T-cell (primary cell): ENCODE data around the gene SNX8. TPM values are rescaled to one million over a fixed set of nuclear protein-coding genes. Genes with fewer than 3 reads are reported as not detected.
"Not testable (repeated sequence)": the region's sequence is repeated elsewhere in the genome, so short reads cannot be mapped to it uniquely, and the experiment has no call there.

ENCODE experiments used
- ATAC-seq, 4 experiments: fragments of 200-7000 bp in 3 of 4; fragments of 150-1000 bp in 1 of 4; cut with Tn5 transposase; replicated peaks in 1 of 4; 1 replicate in 3 of 4; 2 replicates in 1 of 4; pipeline ENCODE4 v1.10.0; 2021; ENCODE audit warnings: moderate library complexity in 3 of 4, mild to moderate bottlenecking in 2 of 4, moderate number of reproducible peaks in 1 of 4
- CTCF ChIA-PET, 2 donors: fragments of 300-600 bp; sonication (Branson Sonifier 250); formaldehyde crosslinking; loops; one replicate each; lab custom pipeline; 2022; ENCODE audit warnings: antibody characterized with exemption in 2 of 2; lab: Charles Lee
- POLR2A ChIA-PET, 2 donors: fragments of 300-600 bp; sonication (Branson Sonifier 250); formaldehyde crosslinking; loops; one replicate each; lab custom pipeline; 2022; ENCODE audit warnings: antibody characterized with exemption in 2 of 2; lab: Charles Lee
- DNase-seq, 35 experiments: peaks; one replicate each; pipeline versions ENCODE4 v3.0.0 to v3.0.0-alpha.2; 2013 to 2023
- H3K27ac ChIP-seq: one replicate; pipeline ENCODE4 v1.5.1; 2013; ENCODE audit warnings: low read length
- H3K27me3 ChIP-seq, 2 experiments: replicated peaks in 1 of 2; 1 replicate in 1 of 2; 2 replicates in 1 of 2; pipeline versions ENCODE4 v1.6.1 to v1.7.0; 2013; ENCODE audit warnings: low read length in 1 of 2, mixed read lengths in 1 of 2; ENCODE audit not compliant: control insufficient read depth in 2 of 2, insufficient read depth in 2 of 2; ENCODE audit errors: extremely low read depth in 1 of 2
- H3K36me3 ChIP-seq, 2 donors: 1 replicate in 1 of 2; 2 replicates in 1 of 2; pipeline versions ENCODE4 v1.6.1 to v1.7.0; 2013; ENCODE audit warnings: low read length in 1 of 2; ENCODE audit not compliant: control insufficient read depth in 2 of 2, insufficient read depth in 1 of 2; ENCODE audit errors: extremely low read depth in 1 of 2
- H3K4me1 ChIP-seq, 2 experiments: 1 replicate in 1 of 2; 2 replicates in 1 of 2; pipeline versions ENCODE4 v1.6.1 to v1.7.0; 2013; ENCODE audit warnings: low read length in 2 of 2, mixed read lengths in 1 of 2; ENCODE audit not compliant: insufficient read depth in 2 of 2, control insufficient read depth in 1 of 2; ENCODE audit errors: extremely low read depth in 1 of 2
- H3K4me3 ChIP-seq, 2 donors: 1 replicate in 1 of 2; 2 replicates in 1 of 2; pipeline versions ENCODE4 v1.5.1 to v1.7.0; 2013; ENCODE audit warnings: mild to moderate bottlenecking in 2 of 2, low read length in 1 of 2, moderate library complexity in 1 of 2; ENCODE audit not compliant: control insufficient read depth in 1 of 2; ENCODE audit errors: extremely low read depth in 1 of 2
- H3K9me3 ChIP-seq: 2 replicates; pipeline ENCODE4 v1.7.0; 2013
- H3K27ac Mint-ChIP-seq, 2 donors: one replicate each; pipeline ENCODE4 v1.8.0; 2020 to 2021; ENCODE audit warnings: mild to moderate bottlenecking in 2 of 2, mixed read lengths in 2 of 2
- H3K27me3 Mint-ChIP-seq, 2 donors: one replicate each; pipeline ENCODE4 v1.8.0; 2021 to 2022; ENCODE audit warnings: mixed read lengths in 2 of 2
- H3K36me3 Mint-ChIP-seq: one replicate; pipeline ENCODE4 v1.8.0; 2021; ENCODE audit warnings: mixed read lengths
- H3K4me1 Mint-ChIP-seq, 3 donors: one replicate each; pipeline ENCODE4 v1.8.0; 2020 to 2022; ENCODE audit warnings: mixed read lengths in 3 of 3, mild to moderate bottlenecking in 1 of 3
- H3K4me3 Mint-ChIP-seq, 3 donors: one replicate each; pipeline ENCODE4 v1.8.0; 2020 to 2022; ENCODE audit warnings: mild to moderate bottlenecking in 3 of 3, mixed read lengths in 3 of 3, moderate library complexity in 3 of 3
- H3K9me3 Mint-ChIP-seq, 3 donors: one replicate each; pipeline ENCODE4 v1.8.0; 2020 to 2022; ENCODE audit warnings: mixed read lengths in 3 of 3
- WGBS: methylation state at CpG from one replicate; pipeline ENCODE4 v1.1.5; 2013; ENCODE audit warnings: missing lambda C conversion rate; ENCODE audit not compliant: insufficient coverage; 5-methylcytosine and 5-hydroxymethylcytosine counted together
- total RNA-seq, 35 experiments: library from RNA in 6 of 35; stranded (reverse) in 6 of 35; fragments of 120-200 nt in 1 of 35; gene quantifications; one replicate each; pipeline versions ENCODE4 v1.2.1 to v1.2.4 and lab custom pipeline; 2013 to 2026

The SNX8 gene
- total RNA-seq, 5 donors from 2014 or later (not counting 1 experiment from before 2014, with no cell fraction given), result 8.4 to 14.6 (median 9.9) TPM

GRCh38 chr7:2353113-2353935, 39.1 kb upstream of the SNX8 start:
- Mint-ChIP-seq H3K36me3 (peaks cover 4% of the 10 kb centered on the region), H3K27ac (peak overlapping the region; percentile 100), H3K4me3 (peak overlapping the region; percentile 82 to 97 (median 91)), H3K9me3 (no peaks in the 10 kb centered on the region), H3K4me1 (peaks cover 29 to 33% (median 31%) of the 10 kb centered on the region in 3 donors), H3K27me3 (no peaks in the 10 kb centered on the region)
- Histone ChIP-seq H3K9me3 (no peaks in the 10 kb centered on the region), H3K4me1 (peaks cover 15 to 41% of the 10 kb centered on the region in 2 experiments), H3K27ac (peak overlapping the region; percentile 96), H3K4me3 (peak overlapping the region; percentile 62 to 88), H3K27me3 (no peaks in the 10 kb centered on the region), H3K36me3 (peaks cover 0 to 6% of the 10 kb centered on the region in 2 donors)
- POLR2A ChIA-PET, result interaction anchor here in 1 of 2 donors (0.5 kb wide), 1 partner anchor 23 kb away, joined by 5 read pairs; no protein-coding TSS in a partner anchor
- CTCF ChIA-PET, result interaction anchor here in 1 of 2 donors (0.5 to 0.6 kb wide), 2 partner anchors 32 to 1181 kb away, joined by 3 read pairs; no protein-coding TSS in a partner anchor
- ATAC-seq, result no peak
- 100% methylated on average over 1 of the region's 22 CpGs for WGBS
- DNase-seq, result no peak

- Mint-ChIP-seq H3K36me3 (no peaks in the 10 kb centered on the region), H3K4me1 (peaks cover 12 to 16% (median 15%) of the 10 kb centered on the region in 3 donors), H3K27ac (no peak overlapping the region), H3K4me3 (no peak overlapping the region), H3K9me3 (no peaks in the 10 kb centered on the region), H3K27me3 (no peaks in the 10 kb centered on the region)
- ATAC-seq, result no peak
- POLR2A ChIA-PET, result interaction anchor here in 1 of 2 donors (0.6 kb wide), 1 partner anchor 411 kb away, joined by 4 read pairs; no protein-coding TSS in a partner anchor
- peaks cover 7 to 22% of the 10 kb centered on the region in 2 experiments for H3K4me1 ChIP-seq
- WGBS, result 97% methylated on average over 7 of the region's 12 CpGs
- no peaks in the 10 kb centered on the region for H3K9me3 ChIP-seq
- DNase-seq, result no peak
- H3K27me3 ChIP-seq, result no peaks in the 10 kb centered on the region
- no peak overlapping the region for H3K27ac ChIP-seq
- no peak overlapping the region for H3K4me3 ChIP-seq
- CTCF ChIA-PET, result no interaction called here
- no peaks in the 10 kb centered on the region for H3K36me3 ChIP-seq
These were observed 36.6 kb upstream of the SNX8 start for GRCh38 chr7:2350861-2351260.

DNA sequence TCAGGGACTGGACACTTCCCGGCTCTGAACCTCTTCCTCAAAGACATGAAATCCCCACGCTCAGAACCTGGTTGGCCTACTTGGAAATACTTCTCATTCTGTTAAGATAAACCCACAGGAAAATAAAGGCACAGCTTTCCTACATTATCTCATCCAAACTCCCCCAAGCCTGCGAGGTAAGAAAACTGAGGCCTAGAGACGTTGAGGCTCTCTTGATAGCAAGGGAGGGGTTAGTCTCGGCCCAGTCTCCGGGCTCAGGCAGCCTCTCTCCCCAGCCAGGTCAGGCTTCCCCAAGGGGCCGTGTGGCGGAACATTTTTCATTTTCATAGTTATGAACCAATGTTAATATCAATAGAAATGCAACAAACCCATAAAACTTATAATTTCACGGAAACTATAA, 35.8 kb upstream of the SNX8 start:
- Histone ChIP-seq H3K27ac (no peak overlapping the region), H3K36me3 (no peaks in the 10 kb centered on the region), H3K9me3 (no peaks in the 10 kb centered on the region), H3K4me3 (no peak overlapping the region), H3K4me1 (peaks cover 4 to 15% of the 10 kb centered on the region in 2 experiments), H3K27me3 (no peaks in the 10 kb centered on the region)
- ChIA-PET CTCF (no interaction called here), POLR2A (interaction anchor here in 1 of 2 donors (0.6 kb wide), 1 partner anchor 410 kb away, joined by 4 read pairs; no protein-coding TSS in a partner anchor)
- Mint-ChIP-seq H3K27me3 (no peaks in the 10 kb centered on the region), H3K9me3 (no peaks in the 10 kb centered on the region), H3K36me3 (no peaks in the 10 kb centered on the region), H3K4me3 (no peak overlapping the region), H3K27ac (no peak overlapping the region), H3K4me1 (peaks cover 11 to 15% (median 13%) of the 10 kb centered on the region in 3 donors)
- DNase-seq (no peak), ATAC-seq (no peak)
- whole genome bisulfite sequencing, result no CpG with 5 or more reads among the region's 9 CpGs

DNA sequence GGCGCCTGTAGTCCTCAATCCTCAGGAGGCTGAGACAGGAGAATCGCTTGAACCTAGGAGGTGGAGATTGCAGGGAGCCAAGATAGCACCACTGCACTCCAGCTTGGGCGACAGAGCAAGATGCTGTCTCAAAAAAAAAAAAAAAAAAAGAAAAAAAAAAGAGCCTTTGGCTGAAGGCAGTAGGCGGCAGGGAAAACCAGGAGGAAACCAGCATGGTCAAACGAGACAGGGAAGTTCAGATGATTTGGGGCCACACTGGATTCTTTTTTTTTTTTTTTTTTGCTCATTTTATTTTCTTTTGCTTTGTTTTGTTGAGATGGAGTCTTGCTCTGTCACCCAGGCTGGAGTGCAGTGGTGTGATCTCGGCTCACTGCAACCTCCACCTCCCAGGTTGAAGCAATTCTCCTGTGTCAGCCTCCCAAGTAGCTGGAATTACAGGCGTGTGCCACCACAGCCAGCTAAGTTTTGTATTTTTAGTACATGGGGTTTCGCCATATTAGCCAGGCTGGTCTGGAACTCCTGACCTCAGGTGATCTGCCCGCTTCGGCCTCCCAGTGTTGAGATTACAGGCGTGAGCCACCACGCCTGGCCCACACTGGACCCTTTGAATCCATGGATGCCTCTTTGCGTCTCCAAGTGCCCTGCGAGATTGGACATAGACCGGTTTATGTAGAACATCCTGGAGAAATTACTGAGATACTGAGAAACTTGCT, 33.3 kb upstream of the SNX8 start:
- not testable (repeated sequence) for H3K9me3 ChIP-seq, H3K36me3 Mint-ChIP-seq, H3K27me3 Mint-ChIP-seq, H3K4me3 ChIP-seq, H3K36me3 ChIP-seq, H3K9me3 Mint-ChIP-seq, DNase-seq, H3K4me1 Mint-ChIP-seq, H3K27me3 ChIP-seq, H3K27ac ChIP-seq, H3K4me3 Mint-ChIP-seq, H3K4me1 ChIP-seq
- ChIA-PET CTCF (interaction anchor here (0.7 to 1.3 kb wide), 7 partner anchors 46 to 1213 kb away, joined by 3 to 7 read pairs (median 4); no protein-coding TSS in a partner anchor), POLR2A (interaction anchor here in 1 of 2 donors (0.6 kb wide), 1 partner anchor 1383 kb away, joined by 4 read pairs; no protein-coding TSS in a partner anchor)
- ATAC-seq, result peak; percentile 23 to 56 (median 41)
- WGBS, result 100% methylated on average over 8 of the region's 15 CpGs
- H3K27ac Mint-ChIP-seq, result peak overlapping the region; percentile 58 to 69

- DNase-seq (no peak), ATAC-seq (no peak)
- no peaks in the 10 kb centered on the region for H3K27me3 Mint-ChIP-seq
- no peaks in the 10 kb centered on the region for H3K4me1 Mint-ChIP-seq
- WGBS, result 92% methylated on average over 16 of the region's 20 CpGs
- no peaks in the 10 kb centered on the region for H3K4me1 ChIP-seq
- ChIA-PET CTCF (interaction anchor here in 1 of 2 donors (0.6 kb wide), 1 partner anchor 741 kb away, joined by 3 read pairs; no protein-coding TSS in a partner anchor), POLR2A (no interaction called here)
- no peak overlapping the region for H3K27ac ChIP-seq
- no peaks in the 10 kb centered on the region for H3K36me3 ChIP-seq
- H3K36me3 Mint-ChIP-seq, result no peaks in the 10 kb centered on the region
- H3K9me3 Mint-ChIP-seq, result no peaks in the 10 kb centered on the region
- H3K27me3 ChIP-seq, result no peaks in the 10 kb centered on the region
- H3K4me3 ChIP-seq, result no peak overlapping the region
- H3K9me3 ChIP-seq, result no peaks in the 10 kb centered on the region
- no peak overlapping the region for H3K4me3 Mint-ChIP-seq
- no peak overlapping the region for H3K27ac Mint-ChIP-seq
These were observed 22.5 kb upstream of the SNX8 start for GRCh38 chr7:2336626-2337299.
